Activated CD4-positive, alpha-beta T cell treated with anti-CD3 and anti-CD28 coated beads for 4 hours (primary cell): ENCODE measurements around the gene TMEM132C.

Experiments
- DNase-seq, 2 donors: peaks; one replicate each; pipeline ENCODE4 v3.0.0-alpha.2; 2020

The TMEM132C gene

GRCh38 chr12:128729628-128730121 is 462.7 kb downstream of the TMEM132C start:
- DNase-seq: no peak

- no peak for DNase-seq
Observed at GRCh38 chr12:128734371-128734770, 467.4 kb downstream of the TMEM132C start.

- DNase-seq: no peak
Observed at GRCh38 chr12:128737292-128737966, 470.5 kb downstream of the TMEM132C start.

GRCh38 chr12:128743916-128744315 is 476.9 kb downstream of the TMEM132C start:
- DNase-seq: no peak

GRCh38 chr12:128745772-128746689 is 479.1 kb downstream of the TMEM132C start:
- no peak for DNase-seq

- no peak for DNase-seq
Observed at GRCh38 chr12:128747441-128747840, 480.5 kb downstream of the TMEM132C start.

GRCh38 chr12:128752386-128752785 is 485.4 kb downstream of the TMEM132C start:
- DNase-seq: no peak

- no peak for DNase-seq
Observed at GRCh38 chr12:128753438-128753837, 486.5 kb downstream of the TMEM132C start.

- no peak for DNase-seq
Observed at GRCh38 chr12:128754275-128754674, 487.3 kb downstream of the TMEM132C start.

- DNase-seq: no peak
Observed at GRCh38 chr12:128755566-128755965, 488.6 kb downstream of the TMEM132C start.
